Measurements from ENCODE around the gene MESP1. TPM values are rescaled to one million over a fixed set of nuclear protein-coding genes. Genes with fewer than 3 reads are reported as not detected.

MESP1 gene
- total RNA-seq, 1 donor from 2014 or later, result 2.0 TPM

DNA sequence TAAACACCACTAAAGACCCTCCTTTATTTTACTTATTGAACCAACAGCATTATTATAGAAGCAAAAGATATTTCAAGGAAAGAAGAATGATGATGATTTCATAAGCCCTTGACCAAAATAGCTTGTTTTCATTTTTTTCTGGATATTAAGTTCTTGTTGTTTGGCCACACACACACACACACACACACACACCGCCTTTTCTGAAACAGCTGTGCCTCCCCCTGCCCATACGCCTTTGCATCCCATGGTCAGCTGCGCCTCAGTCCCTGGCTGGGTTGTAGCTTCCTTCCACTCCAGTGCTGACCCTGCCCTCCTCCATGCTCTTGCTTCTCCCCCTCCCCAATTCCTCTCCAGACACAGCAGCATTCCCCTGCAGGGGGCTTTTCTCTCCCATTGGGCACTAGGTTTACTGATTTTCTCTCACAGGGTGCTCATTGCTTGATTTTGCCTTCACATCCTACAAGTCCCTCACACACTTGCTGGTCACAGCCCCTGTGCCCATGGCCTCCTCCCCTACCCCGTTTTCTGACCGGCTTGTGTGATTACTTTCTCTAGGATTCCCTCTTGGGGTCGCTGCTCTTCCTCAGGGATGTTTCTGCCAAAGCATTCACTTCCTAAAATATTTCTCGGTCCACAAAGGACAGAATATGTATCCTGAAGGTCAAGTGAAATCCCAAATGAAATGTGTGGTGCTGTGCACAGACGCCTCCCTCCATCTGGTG, 18.4 kb downstream of the MESP1 start:
- DNase-seq (ENCODE audit: low spot score in 2 of 2), result no peak
- FAIRE-seq, result no peak

DNA sequence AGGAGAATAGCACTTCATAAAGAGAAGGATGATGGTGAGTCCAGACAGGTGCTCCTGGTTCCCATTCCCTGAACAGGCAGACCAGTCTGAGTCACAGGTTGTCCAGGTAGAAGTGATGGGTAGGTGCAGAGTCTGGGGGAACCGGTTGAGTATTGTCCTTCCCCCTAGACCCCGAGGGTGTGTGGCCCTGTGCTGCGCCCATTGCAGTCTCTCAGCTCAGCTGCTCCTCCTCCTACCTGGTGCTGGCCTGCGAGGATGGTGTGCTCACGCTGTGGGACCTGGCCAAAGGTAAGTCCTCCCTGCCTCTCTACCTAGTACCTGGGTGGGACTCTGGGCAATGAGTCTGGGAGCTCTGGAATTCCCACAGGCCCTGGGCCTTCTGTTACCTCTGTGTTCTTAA, 19.8 kb downstream of the MESP1 start:
- FAIRE-seq (no peak), DNase-seq (ENCODE audit: low spot score in 2 of 2) (no peak)

DNA sequence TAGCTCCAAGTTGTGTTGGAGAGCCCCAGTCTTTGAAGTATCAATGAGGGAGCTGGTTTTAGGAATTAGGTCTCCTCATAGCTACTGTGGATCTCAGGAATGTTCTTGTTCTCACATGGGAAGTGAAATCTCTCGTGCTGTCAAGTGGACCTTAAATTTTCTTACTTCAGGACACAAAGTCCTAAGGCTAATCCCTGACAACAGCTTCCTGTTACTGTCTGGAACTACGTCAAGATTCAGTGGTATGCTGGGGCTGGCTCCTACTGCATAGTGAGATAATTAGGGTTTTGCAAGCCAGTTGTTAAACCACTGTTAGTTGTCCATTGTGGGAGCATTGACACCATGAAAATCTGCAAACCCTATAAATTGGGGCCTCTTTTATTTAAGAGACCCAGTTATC, 22.8 kb downstream of the MESP1 start:
- FAIRE-seq, result no peak

DNA sequence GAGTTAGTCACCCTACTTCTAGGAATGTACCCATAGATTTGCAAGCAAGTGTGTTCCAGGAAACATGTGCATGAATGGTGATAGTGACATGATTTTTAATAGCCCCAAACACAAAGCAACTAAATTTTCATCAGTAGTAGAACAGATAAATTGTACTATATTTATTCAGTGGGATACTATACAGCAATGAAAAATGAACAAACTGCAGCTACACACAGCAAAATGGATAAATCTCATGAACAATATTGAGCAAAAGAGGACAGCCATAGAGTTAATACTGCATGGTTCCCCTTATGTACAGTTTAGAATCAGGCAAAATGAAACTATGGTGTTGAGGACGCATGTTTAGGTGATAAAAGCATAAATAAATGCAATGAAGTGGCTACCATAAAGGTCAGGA, 26.0 kb downstream of the MESP1 start:
- no peak for FAIRE-seq
- no peak for DNase-seq (ENCODE audit: low spot score in 2 of 2)

More for the DNA sequence above, 22.8 kb downstream of the MESP1 start:
- no peak for DNase-seq (ENCODE audit: low spot score in 2 of 2)

DNA sequence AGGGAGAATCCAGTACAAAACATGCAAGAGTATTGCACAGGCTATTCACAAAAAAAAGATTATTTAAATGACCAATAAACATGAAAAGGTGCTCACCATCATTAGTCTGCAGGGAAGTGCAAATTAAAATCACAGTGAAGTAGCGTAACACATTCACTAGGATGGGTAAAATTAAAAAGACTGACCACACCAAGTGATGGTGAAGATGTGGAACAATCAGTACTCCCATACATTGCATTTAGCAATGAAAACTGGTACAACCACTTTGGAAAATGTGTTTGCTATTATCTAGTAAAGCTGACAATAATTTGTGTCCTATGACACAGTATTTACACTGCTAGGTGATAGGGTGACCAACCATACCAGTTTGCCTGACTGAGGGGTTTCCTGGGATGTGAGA, 26.4 kb downstream of the MESP1 start:
- FAIRE-seq (no peak), DNase-seq (ENCODE audit: low spot score in 2 of 2) (no peak)

DNA sequence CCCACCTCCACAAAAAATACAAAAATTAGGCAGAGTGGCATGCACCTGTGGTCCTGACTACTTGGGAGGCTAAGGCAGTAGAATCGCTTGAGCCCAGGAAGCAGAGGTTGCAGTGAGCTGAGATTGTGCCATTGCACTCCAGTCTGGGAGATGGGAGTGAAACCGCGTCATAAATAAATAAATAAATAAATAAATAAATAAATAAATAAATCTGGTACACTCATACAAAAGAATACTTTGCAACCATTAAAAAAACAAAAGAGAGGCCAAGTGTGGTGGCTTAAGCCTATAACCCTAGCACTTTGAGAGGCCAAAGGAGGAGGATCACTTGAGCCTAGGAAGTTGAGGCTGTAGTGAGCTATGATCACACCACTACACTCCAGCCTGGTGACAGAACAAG, 28.0 kb downstream of the MESP1 start:
- FAIRE-seq (no peak), DNase-seq (ENCODE audit: low spot score in 2 of 2) (no peak)

DNA sequence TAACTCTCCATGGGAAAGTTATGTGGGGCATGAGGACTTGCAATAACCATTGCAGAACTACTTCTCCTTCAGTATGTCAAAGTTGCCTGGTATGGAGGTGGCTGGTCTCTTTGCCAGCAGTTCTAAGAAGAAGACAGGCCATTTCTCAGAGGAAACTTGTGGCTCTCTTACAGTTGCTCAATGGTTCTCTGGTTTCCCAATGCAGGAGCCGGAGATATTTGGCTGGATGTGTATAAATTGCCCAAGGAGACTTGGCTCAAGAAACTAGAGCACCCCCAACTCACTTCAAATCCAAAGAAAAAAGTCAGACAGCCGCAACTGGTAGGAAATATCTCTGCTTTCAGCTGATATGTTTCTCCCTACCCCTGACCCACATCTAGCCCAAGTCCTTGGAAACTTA, 36.3 kb downstream of the MESP1 start:
- no peak for FAIRE-seq
- DNase-seq (ENCODE audit: low spot score in 2 of 2), result no peak

DNA sequence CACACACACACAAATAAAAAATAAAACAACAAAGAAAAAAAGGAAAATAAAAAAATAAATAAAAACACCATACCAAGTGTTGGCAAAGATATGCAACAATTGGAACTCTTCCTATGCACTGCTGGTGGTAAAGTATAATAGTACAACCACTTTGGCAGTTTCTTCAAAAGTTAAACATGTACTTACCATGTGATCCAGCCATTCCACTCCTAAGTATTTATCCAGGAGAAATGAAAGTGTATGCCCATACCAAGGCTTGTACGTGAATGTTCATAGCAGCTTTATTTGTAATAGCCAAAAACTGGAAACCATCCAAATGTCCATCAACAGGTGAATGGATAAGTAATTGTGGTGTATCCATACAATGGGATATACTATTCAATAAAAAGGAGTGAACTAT, 43.5 kb downstream of the MESP1 start:
- DNase-seq (ENCODE audit: low spot score in 2 of 2) (no peak), FAIRE-seq (no peak)

DNA sequence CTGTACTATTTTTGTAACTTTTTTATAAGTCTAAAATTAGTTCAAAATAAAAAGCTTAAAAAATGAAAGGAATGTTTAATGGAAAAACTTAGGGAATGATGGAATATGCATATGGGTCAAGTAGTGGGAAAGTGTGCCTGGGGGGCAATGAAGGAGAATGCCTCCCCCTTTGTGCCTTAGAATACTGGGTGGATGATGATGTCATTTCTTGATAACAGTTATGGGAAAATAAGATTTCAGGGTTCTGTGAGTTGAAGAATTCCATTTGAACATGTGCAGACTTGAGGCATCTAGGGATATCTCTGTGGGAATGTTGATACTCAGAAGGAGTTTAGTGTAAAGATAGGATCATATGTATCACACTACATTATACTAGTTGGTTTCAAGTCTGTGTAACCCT, 46.6 kb downstream of the MESP1 start:
- FAIRE-seq (no peak), DNase-seq (ENCODE audit: low spot score in 2 of 2) (no peak)

Small RNAs within 50 kb of the gene (small RNA-seq; reads per million reads assigned to genes)
- gene RNU6-132P, result not detected

Other genes starting within 250 kb of the MESP1 start
- gene TICRR, start 175.8 kb downstream of the MESP1 start, total RNA-seq, result 1.2 TPM
- 4.9 TPM for gene KIF7, start 95.8 kb downstream of the MESP1 start, total RNA-seq
- under 0.01 TPM for gene PLIN1, start 71.9 kb downstream of the MESP1 start, total RNA-seq
- gene PEX11A, start 60.5 kb downstream of the MESP1 start, total RNA-seq, result 12.6 TPM
- gene WDR93, start 60.4 kb downstream of the MESP1 start, total RNA-seq, result 0.41 TPM
- gene MESP2, start 25.1 kb upstream of the MESP1 start, total RNA-seq, result not detected
- 0.82 TPM for gene ANPEP, start 63.6 kb upstream of the MESP1 start, total RNA-seq
- gene AP3S2, start 142.7 kb upstream of the MESP1 start, total RNA-seq, result 40.8 TPM
- 13.5 TPM for gene ARPIN, start 161.7 kb upstream of the MESP1 start, total RNA-seq